Activated CD8-positive, alpha-beta memory T cell treated with anti-CD3 and anti-CD28 coated beads for 36 hours (primary cell): ENCODE results near the gene THAP3. TPM values are rescaled to one million over a fixed set of nuclear protein-coding genes. Genes with fewer than 3 reads are reported as not detected.
"Not testable (repeated sequence)": the region's sequence is repeated elsewhere in the genome, so short reads cannot be mapped to it uniquely, and the experiment has no call there.

ENCODE experiments used
- CTCF ChIA-PET: fragments of 350-600 bp; sonication (Branson Sonifier 250); formaldehyde crosslinking; loops from one replicate; lab custom pipeline; 2021; ENCODE audit warnings: antibody characterized with exemption; lab: Charles Lee
- POLR2A ChIA-PET: fragments of 350-600 bp; sonication (Branson Sonifier 250); formaldehyde crosslinking; loops from one replicate; lab custom pipeline; 2021; ENCODE audit warnings: antibody characterized with exemption; lab: Charles Lee
- total RNA-seq, 2 experiments: library from RNA; stranded (reverse); gene quantifications; one replicate each; pipeline ENCODE4 v1.2.3, GENCODE V29; 2021

THAP3 gene
- total RNA-seq, 2 experiments from 2014 or later, result 22.1 to 23.1 TPM

- CTCF ChIA-PET, result interaction anchor here (0.9 to 1.3 kb wide), 2 partner anchors 19 to 21 kb away, joined by 3 to 4 read pairs; partner anchors contain the start of gene KLHL21
- POLR2A ChIA-PET, result interaction anchor here (1.1 to 1.3 kb wide), 2 partner anchors 8 to 21 kb away, joined by 3 to 4 read pairs; partner anchors contain the start of gene KLHL21
These were observed 1.3 kb upstream of the THAP3 start for GRCh38 chr1:6623269-6623965.

GRCh38 chr1:6625584-6626149, 999 bp downstream of the THAP3 start:
- CTCF ChIA-PET, result interaction anchor here (0.7 kb wide), 1 partner anchor 41 kb away, joined by 3 read pairs; no protein-coding TSS in a partner anchor
- POLR2A ChIA-PET, result no interaction called here

- CTCF ChIA-PET, result interaction anchor here (1.4 kb wide), 1 partner anchor 73 kb away, joined by 4 read pairs; the partner anchor contains the start of genes NOL9 and TAS1R1
- POLR2A ChIA-PET, result no interaction called here
These were observed 2.4 kb downstream of the THAP3 start for GRCh38 chr1:6627031-6627430.

- POLR2A ChIA-PET, result no interaction called here
These were observed 3.3 kb downstream of the THAP3 start for GRCh38 chr1:6627841-6628545.

GRCh38 chr1:6628971-6629479, 4.4 kb downstream of the THAP3 start:
- ChIA-PET CTCF (interaction anchor here (0.6 kb wide), 1 partner anchor 35 kb away, joined by 3 read pairs; no protein-coding TSS in a partner anchor), POLR2A (no interaction called here)

More at GRCh38 chr1:6627841-6628545, 3.3 kb downstream of the THAP3 start:
- CTCF ChIA-PET, result interaction anchor here (1.4 kb wide), 1 partner anchor 74 kb away, joined by 4 read pairs; the partner anchor contains the start of genes NOL9 and TAS1R1

GRCh38 chr1:6630027-6630426, 5.4 kb downstream of the THAP3 start:
- ChIA-PET CTCF (interaction anchor here (1.0 to 1.1 kb wide), 2 partner anchors 15 to 153 kb away, joined by 3 read pairs; no protein-coding TSS in a partner anchor), POLR2A (no interaction called here)

- ChIA-PET POLR2A (interaction anchor here (0.7 kb wide), 1 partner anchor 10 kb away, joined by 8 read pairs; no protein-coding TSS in a partner anchor), CTCF (interaction anchor here (1.1 kb wide), 1 partner anchor 14 kb away, joined by 3 read pairs; no protein-coding TSS in a partner anchor)
These were observed 6.4 kb downstream of the THAP3 start for GRCh38 chr1:6631058-6631457.

- CTCF ChIA-PET, result interaction anchor here (0.6 to 0.8 kb wide), 2 partner anchors 51 to 228 kb away, joined by 4 read pairs; no protein-coding TSS in a partner anchor
- POLR2A ChIA-PET, result no interaction called here
These were observed 8.2 kb downstream of the THAP3 start for GRCh38 chr1:6632588-6633514.

- CTCF ChIA-PET, result interaction anchor here (0.8 to 1.5 kb wide), 5 partner anchors 12 to 81 kb away, joined by 3 to 5 read pairs (median 3); partner anchors contain the start of gene TAS1R1
- POLR2A ChIA-PET, result no interaction called here
These were observed 9.8 kb downstream of the THAP3 start for GRCh38 chr1:6634371-6635052.

GRCh38 chr1:6635161-6635909, 10.7 kb downstream of the THAP3 start:
- POLR2A ChIA-PET, result no interaction called here
- CTCF ChIA-PET, result interaction anchor here (0.8 to 1.5 kb wide), 4 partner anchors 11 to 80 kb away, joined by 3 to 5 read pairs (median 4); partner anchors contain the start of gene TAS1R1

GRCh38 chr1:6635910-6636760, 11.5 kb downstream of the THAP3 start:
- CTCF ChIA-PET, result no interaction called here
- POLR2A ChIA-PET, result no interaction called here

- CTCF ChIA-PET, result interaction anchor here (1.0 kb wide), 1 partner anchor 81 kb away, joined by 3 read pairs; the partner anchor contains the start of gene TAS1R1
These were observed 12.1 kb downstream of the THAP3 start for GRCh38 chr1:6636778-6637177.

GRCh38 chr1:6637770-6638169, 13.1 kb downstream of the THAP3 start:
- POLR2A ChIA-PET, result no interaction called here
- CTCF ChIA-PET, result interaction anchor here (1.0 kb wide), 1 partner anchor 82 kb away, joined by 3 read pairs; the partner anchor contains the start of gene TAS1R1

More at GRCh38 chr1:6636778-6637177, 12.1 kb downstream of the THAP3 start:
- POLR2A ChIA-PET, result not testable (repeated sequence)

- CTCF ChIA-PET, result no interaction called here
- POLR2A ChIA-PET, result no interaction called here
These were observed 13.6 kb downstream of the THAP3 start for GRCh38 chr1:6638226-6638625.

GRCh38 chr1:6640867-6641266, 16.2 kb downstream of the THAP3 start:
- POLR2A ChIA-PET, result not testable (repeated sequence)
- CTCF ChIA-PET, result interaction anchor here (0.6 kb wide), 1 partner anchor 228 kb away, joined by 3 read pairs; no protein-coding TSS in a partner anchor

GRCh38 chr1:6645018-6645417, 20.4 kb downstream of the THAP3 start:
- POLR2A ChIA-PET, result no interaction called here
- CTCF ChIA-PET, result interaction anchor here (0.8 to 1.2 kb wide), 3 partner anchors 13 to 173 kb away, joined by 3 read pairs; no protein-coding TSS in a partner anchor
